HEK293 (cell line): ENCODE data around the gene PLEKHH3.
"Not testable (repeated sequence)": the region's sequence is repeated elsewhere in the genome, so short reads cannot be mapped to it uniquely, and the experiment has no call there.

Source experiments
- CTCF ChIA-PET: fragments of 350-600 bp; formaldehyde crosslinking; extraction: SDS; loops from one replicate; lab custom pipeline; 2021; ENCODE audit warnings: antibody characterized with exemption; lab: Yijun Ruan, JAX
- POLR2A ChIA-PET: fragments of 300-600 bp; formaldehyde crosslinking; extraction: SDS; loops from one replicate; lab custom pipeline; 2020; ENCODE audit warnings: antibody characterized with exemption, inconsistent platforms; lab: Yijun Ruan, JAX
- H3K27ac ChIP-seq: fragments of 200-500 bp; sonication (Bioruptor generic); 2 replicates; pipeline ENCODE4 v1.5.1; 2014; ENCODE audit warnings: low read depth, low read length, control low read depth, inconsistent platforms; ENCODE audit errors: extremely low read depth
- H3K36me3 ChIP-seq, 2 experiments: fragments of 200-500 bp in 1 of 2; sonication (Bioruptor generic) in 1 of 2; 1 replicate in 1 of 2; 2 replicates in 1 of 2; pipeline ENCODE4 v1.5.1; 2014 to 2017; ENCODE audit warnings: inconsistent platforms in 2 of 2, low read length in 2 of 2; ENCODE audit not compliant: control insufficient read depth in 2 of 2, insufficient read depth in 1 of 2
- H3K4me1 ChIP-seq: fragments of 200-500 bp; sonication (Bioruptor generic); 2 replicates; pipeline ENCODE4 v1.5.1; 2014; ENCODE audit warnings: mild to moderate bottlenecking, low read length, inconsistent platforms; ENCODE audit not compliant: control insufficient read depth, insufficient read depth
- H3K4me3 ChIP-seq: 2 replicates; pipeline ENCODE4 v1.5.1; 2011; ENCODE audit warnings: low read depth, mild to moderate bottlenecking, control low read depth, low read length, moderate library complexity
- H3K9me3 ChIP-seq: fragments of 200-500 bp; sonication (Bioruptor generic); 2 replicates; pipeline ENCODE4 v1.5.1; 2014; ENCODE audit warnings: low read depth, low read length, inconsistent platforms; ENCODE audit not compliant: control insufficient read depth, insufficient read depth
- BCL11A ChIP-seq: fragments of 450-650 bp; formaldehyde crosslinking; IDR thresholded peaks from 2 replicates; pipeline ENCODE4 v1.5.1; 2016; ENCODE audit warnings: low read depth, missing biosample characterization, missing genetic modification characterization
- FEZF1 ChIP-seq: fragments of 450-650 bp; formaldehyde crosslinking; IDR thresholded peaks from 2 replicates; pipeline ENCODE4 v1.5.1; 2016; ENCODE audit warnings: missing biosample characterization, missing genetic modification characterization
- GLIS1 ChIP-seq: fragments of 450-650 bp; formaldehyde crosslinking; IDR thresholded peaks from 2 replicates; pipeline ENCODE4 v1.5.1; 2016; ENCODE audit warnings: missing biosample characterization, missing genetic modification characterization
- OSR2 ChIP-seq: fragments of 450-650 bp; formaldehyde crosslinking; IDR thresholded peaks from 2 replicates; pipeline ENCODE4 v1.5.1; 2016; ENCODE audit warnings: missing biosample characterization, missing genetic modification characterization
- PRDM1 ChIP-seq: fragments of 450-650 bp; formaldehyde crosslinking; IDR thresholded peaks from 2 replicates; pipeline ENCODE4; 2016; ENCODE audit warnings: missing biosample characterization, missing genetic modification characterization
- REST ChIP-seq: fragments of 450-650 bp; formaldehyde crosslinking; IDR thresholded peaks from 2 replicates; pipeline ENCODE4 v1.5.1; 2016; ENCODE audit warnings: missing biosample characterization, missing genetic modification characterization
- TCF7L2 ChIP-seq: IDR thresholded peaks from 2 replicates; pipeline ENCODE4 v1.6.1; 2011; ENCODE audit warnings: low read depth, mild to moderate bottlenecking, inconsistent platforms, low read length, moderate library complexity, borderline replicate concordance
- ZBTB8A ChIP-seq: fragments of 450-650 bp; formaldehyde crosslinking; IDR thresholded peaks from 2 replicates; pipeline ENCODE4 v1.5.1; 2016; ENCODE audit warnings: missing biosample characterization, missing genetic modification characterization
- ZFP37 ChIP-seq: fragments of 450-650 bp; formaldehyde crosslinking; IDR thresholded peaks from 2 replicates; pipeline ENCODE4 v1.5.1; 2016; ENCODE audit warnings: missing biosample characterization, missing genetic modification characterization
- ZNF16 ChIP-seq: fragments of 450-650 bp; formaldehyde crosslinking; IDR thresholded peaks from 2 replicates; pipeline ENCODE4 v1.5.1; 2016; ENCODE audit warnings: low read depth, missing biosample characterization, missing genetic modification characterization
- ZNF19 ChIP-seq: fragments of 450-650 bp; formaldehyde crosslinking; IDR thresholded peaks from 2 replicates; pipeline ENCODE4; 2016; ENCODE audit warnings: missing biosample characterization, missing genetic modification characterization, low read depth
- ZNF214 ChIP-seq: fragments of 450-650 bp; formaldehyde crosslinking; IDR thresholded peaks from 2 replicates; pipeline ENCODE4 v1.5.1; 2017; ENCODE audit warnings: missing biosample characterization, mild to moderate bottlenecking, missing genetic modification characterization, borderline replicate concordance
- ZNF23 ChIP-seq: fragments of 450-650 bp; formaldehyde crosslinking; IDR thresholded peaks from 2 replicates; pipeline ENCODE4 v1.5.1; 2016; ENCODE audit warnings: missing biosample characterization, missing genetic modification characterization, borderline replicate concordance
- ZNF366 ChIP-seq: fragments of 450-650 bp; formaldehyde crosslinking; conservative IDR thresholded peaks from 2 replicates; pipeline ENCODE4 v1.5.1; 2016; ENCODE audit warnings: missing biosample characterization, missing genetic modification characterization
- ZNF426 ChIP-seq: fragments of 450-650 bp; formaldehyde crosslinking; IDR thresholded peaks from 2 replicates; pipeline ENCODE4 v1.5.1; 2017; ENCODE audit warnings: missing biosample characterization, missing genetic modification characterization, mild to moderate bottlenecking, inconsistent platforms, moderate library complexity
- ZNF48 ChIP-seq: fragments of 450-650 bp; formaldehyde crosslinking; IDR thresholded peaks from 2 replicates; pipeline ENCODE4 v1.5.1; 2016; ENCODE audit warnings: missing biosample characterization, missing genetic modification characterization
- ZNF558 ChIP-seq: fragments of 450-650 bp; formaldehyde crosslinking; IDR thresholded peaks from 2 replicates; pipeline ENCODE4 v1.5.1; 2016; ENCODE audit warnings: missing biosample characterization, missing genetic modification characterization
- ZNF596 ChIP-seq: fragments of 450-650 bp; IDR thresholded peaks from 2 replicates; pipeline ENCODE4 v1.5.0; 2018; ENCODE audit warnings: missing biosample characterization, mild to moderate bottlenecking, missing genetic modification characterization, moderate library complexity
- ZNF621 ChIP-seq: fragments of 450-650 bp; formaldehyde crosslinking; IDR thresholded peaks from 2 replicates; pipeline ENCODE4 v1.5.1; 2017; ENCODE audit warnings: missing biosample characterization, missing genetic modification characterization
- ZNF624 ChIP-seq: fragments of 450-650 bp; formaldehyde crosslinking; IDR thresholded peaks from 2 replicates; pipeline ENCODE4 v1.5.1; 2017; ENCODE audit warnings: missing biosample characterization, missing genetic modification characterization
- ZNF629 ChIP-seq: fragments of 450-650 bp; formaldehyde crosslinking; IDR thresholded peaks from 2 replicates; pipeline ENCODE4 v1.5.1; 2017; ENCODE audit warnings: missing biosample characterization, missing genetic modification characterization
- TF ChIP-seq, protein P1 (sequence below): fragments of 450-650 bp; formaldehyde crosslinking; optimal IDR thresholded peaks from 2 replicates; pipeline ENCODE3; 2016; ENCODE audit warnings: missing biosample characterization, mild to moderate bottlenecking, missing genetic modification characterization
- TF ChIP-seq, protein P2 (sequence below): fragments of 450-650 bp; formaldehyde crosslinking; IDR thresholded peaks from 2 replicates; pipeline ENCODE4 v1.5.1; 2016; ENCODE audit warnings: missing biosample characterization, missing genetic modification characterization

Gene PLEKHH3

DNA sequence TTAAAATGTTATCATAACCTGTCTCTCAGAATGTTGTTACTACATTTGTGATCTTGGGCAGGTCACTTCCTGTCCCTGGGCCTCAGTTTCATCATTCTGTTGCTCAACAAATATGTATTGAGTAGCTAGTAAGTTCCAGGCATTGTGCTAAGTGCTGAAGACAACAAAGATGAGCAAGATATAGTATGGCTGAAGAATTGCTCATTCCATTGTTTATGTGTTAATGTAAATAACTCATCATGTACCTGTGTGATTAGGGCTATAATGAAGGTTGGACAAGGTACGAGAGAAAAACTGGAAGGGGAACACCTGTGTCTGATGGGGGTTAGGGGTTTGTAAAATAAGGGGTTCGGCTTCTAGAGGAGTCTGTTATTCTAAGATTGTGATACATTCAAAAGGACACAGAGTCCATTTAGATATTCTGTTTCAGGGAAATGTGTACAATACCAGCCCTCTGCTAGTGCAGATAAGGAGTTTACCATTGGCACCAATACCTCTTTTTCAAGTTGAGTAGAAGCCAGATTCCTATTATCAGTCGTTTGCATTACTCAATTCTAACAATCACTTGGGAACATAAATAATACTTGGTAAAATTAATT is 47.3 kb downstream of the PLEKHH3 start (continued):
- TF ChIP-seq ZNF624 (tag by site-specific recombination) = no peak
- TF ChIP-seq, protein P1, sequence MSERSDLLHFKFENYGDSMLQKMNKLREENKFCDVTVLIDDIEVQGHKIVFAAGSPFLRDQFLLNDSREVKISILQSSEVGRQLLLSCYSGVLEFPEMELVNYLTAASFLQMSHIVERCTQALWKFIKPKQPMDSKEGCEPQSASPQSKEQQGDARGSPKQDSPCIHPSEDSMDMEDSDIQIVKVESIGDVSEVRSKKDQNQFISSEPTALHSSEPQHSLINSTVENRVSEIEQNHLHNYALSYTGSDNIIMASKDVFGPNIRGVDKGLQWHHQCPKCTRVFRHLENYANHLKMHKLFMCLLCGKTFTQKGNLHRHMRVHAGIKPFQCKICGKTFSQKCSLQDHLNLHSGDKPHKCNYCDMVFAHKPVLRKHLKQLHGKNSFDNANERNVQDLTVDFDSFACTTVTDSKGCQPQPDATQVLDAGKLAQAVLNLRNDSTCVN (tag by site-specific recombination) = no peak
- TF ChIP-seq ZNF48 = no peak
- no peak for TF ChIP-seq ZNF23 (tag by site-specific recombination)

- H3K4me1 ChIP-seq, H3K36me3 ChIP-seq, H3K9me3 ChIP-seq, H3K4me3 ChIP-seq, H3K27ac ChIP-seq: not testable (repeated sequence)
- CTCF ChIA-PET = interaction anchor here (0.7 to 1.0 kb wide), 2 partner anchors 73 to 136 kb away, joined by 3 to 4 read pairs; no protein-coding TSS in a partner anchor
- POLR2A ChIA-PET = interaction anchor here (1.0 to 1.6 kb wide), 2 partner anchors 18 to 49 kb away, joined by 3 read pairs; no protein-coding TSS in a partner anchor
- TF ChIP-seq ZNF596 (tag by site-specific recombination) (peak; percentile 96), PRDM1 (peak; percentile 90), ZNF366 (peak; percentile 51; the same call in 1 of the 2 replicates)
Measured at GRCh38 chr17:42627032-42627764, 49.6 kb downstream of the PLEKHH3 start.

GRCh38 chr17:42623732-42624596 is 52.8 kb downstream of the PLEKHH3 start:
- H3K36me3 ChIP-seq = no peaks in the 10 kb centered on the region
- H3K27ac ChIP-seq = no peak overlapping the region
- ChIA-PET CTCF (interaction anchor here (0.6 to 1.5 kb wide), 9 partner anchors 13 to 770 kb away, joined by 3 to 6 read pairs (median 4); partner anchors contain the start of gene PLEKHH3), POLR2A (interaction anchor here (0.6 to 2.0 kb wide), 4 partner anchors 11 to 218 kb away, joined by 3 to 12 read pairs (median 3); partner anchors contain the start of genes RETREG3 and TUBG1)
- H3K9me3 ChIP-seq = no peaks in the 10 kb centered on the region
- no peaks in the 10 kb centered on the region for H3K4me1 ChIP-seq
- no peak overlapping the region for H3K4me3 ChIP-seq
- no peak for TF ChIP-seq FEZF1
- no peak for TF ChIP-seq ZNF621
- TF ChIP-seq OSR2 (tag by site-specific recombination) = no peak
- TF ChIP-seq ZNF23 (tag by site-specific recombination) = no peak
- no peak for TF ChIP-seq ZBTB8A (tag by site-specific recombination)
- no peak for TF ChIP-seq REST (tag by site-specific recombination)
- TF ChIP-seq ZNF16 (tag by site-specific recombination) = no peak
- TF ChIP-seq ZNF426 (tag by site-specific recombination) = no peak
- no peak for TF ChIP-seq ZNF19 (tag by site-specific recombination)
- peak; percentile 52; the same call in 1 of the 2 replicates for TF ChIP-seq ZNF629 (tag by site-specific recombination)
- TF ChIP-seq, protein P2, sequence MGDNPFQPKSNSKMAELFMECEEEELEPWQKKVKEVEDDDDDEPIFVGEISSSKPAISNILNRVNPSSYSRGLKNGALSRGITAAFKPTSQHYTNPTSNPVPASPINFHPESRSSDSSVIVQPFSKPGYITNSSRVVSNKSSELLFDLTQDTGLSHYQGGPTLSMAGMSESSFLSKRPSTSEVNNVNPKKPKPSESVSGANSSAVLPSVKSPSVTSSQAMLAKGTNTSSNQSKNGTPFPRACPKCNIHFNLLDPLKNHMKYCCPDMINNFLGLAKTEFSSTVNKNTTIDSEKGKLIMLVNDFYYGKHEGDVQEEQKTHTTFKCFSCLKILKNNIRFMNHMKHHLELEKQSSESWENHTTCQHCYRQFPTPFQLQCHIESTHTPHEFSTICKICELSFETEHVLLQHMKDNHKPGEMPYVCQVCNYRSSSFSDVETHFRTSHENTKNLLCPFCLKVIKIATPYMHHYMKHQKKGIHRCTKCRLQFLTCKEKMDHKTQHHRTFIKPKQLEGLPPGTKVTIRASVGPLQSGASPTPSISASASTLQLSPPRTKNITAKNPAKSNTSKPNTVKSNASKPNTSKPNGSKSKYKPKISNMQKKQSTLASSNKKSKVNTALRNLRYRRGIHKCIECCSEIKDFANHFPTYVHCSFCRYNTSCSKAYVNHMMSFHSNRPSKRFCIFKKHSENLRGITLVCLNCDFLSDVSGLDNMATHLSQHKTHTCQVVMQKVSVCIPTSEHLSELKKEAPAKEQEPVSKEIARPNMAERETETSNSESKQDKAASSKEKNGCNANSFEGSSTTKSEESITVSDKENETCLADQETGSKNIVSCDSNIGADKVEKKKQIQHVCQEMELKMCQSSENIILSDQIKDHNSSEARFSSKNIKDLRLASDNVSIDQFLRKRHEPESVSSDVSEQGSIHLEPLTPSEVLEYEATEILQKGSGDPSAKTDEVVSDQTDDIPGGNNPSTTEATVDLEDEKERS (tag by site-specific recombination) = peak; percentile 11; the same call in 1 of the 2 replicates
- no peak for TF ChIP-seq TCF7L2
- TF ChIP-seq BCL11A (tag by site-specific recombination) = 0 out of 2 replicates have a peak, but pooled peaks have one; percentile 37
- TF ChIP-seq ZNF558 (tag by site-specific recombination) = peak; percentile 84
- no peak for TF ChIP-seq ZNF214
- TF ChIP-seq ZFP37 (tag by site-specific recombination) = no peak
- no peak for TF ChIP-seq GLIS1 (tag by site-specific recombination)
